ENCODE results near the gene PCDH19. TPM values are rescaled to one million over a fixed set of nuclear protein-coding genes. Genes with fewer than 3 reads are reported as not detected.
"Not testable (repeated sequence)": the region's sequence is repeated elsewhere in the genome, so short reads cannot be mapped to it uniquely, and the experiment has no call there.

The PCDH19 gene, protein sequence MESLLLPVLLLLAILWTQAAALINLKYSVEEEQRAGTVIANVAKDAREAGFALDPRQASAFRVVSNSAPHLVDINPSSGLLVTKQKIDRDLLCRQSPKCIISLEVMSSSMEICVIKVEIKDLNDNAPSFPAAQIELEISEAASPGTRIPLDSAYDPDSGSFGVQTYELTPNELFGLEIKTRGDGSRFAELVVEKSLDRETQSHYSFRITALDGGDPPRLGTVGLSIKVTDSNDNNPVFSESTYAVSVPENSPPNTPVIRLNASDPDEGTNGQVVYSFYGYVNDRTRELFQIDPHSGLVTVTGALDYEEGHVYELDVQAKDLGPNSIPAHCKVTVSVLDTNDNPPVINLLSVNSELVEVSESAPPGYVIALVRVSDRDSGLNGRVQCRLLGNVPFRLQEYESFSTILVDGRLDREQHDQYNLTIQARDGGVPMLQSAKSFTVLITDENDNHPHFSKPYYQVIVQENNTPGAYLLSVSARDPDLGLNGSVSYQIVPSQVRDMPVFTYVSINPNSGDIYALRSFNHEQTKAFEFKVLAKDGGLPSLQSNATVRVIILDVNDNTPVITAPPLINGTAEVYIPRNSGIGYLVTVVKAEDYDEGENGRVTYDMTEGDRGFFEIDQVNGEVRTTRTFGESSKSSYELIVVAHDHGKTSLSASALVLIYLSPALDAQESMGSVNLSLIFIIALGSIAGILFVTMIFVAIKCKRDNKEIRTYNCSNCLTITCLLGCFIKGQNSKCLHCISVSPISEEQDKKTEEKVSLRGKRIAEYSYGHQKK (N-terminal part only)
- total RNA-seq, result 0.22 and 0.52 TPM in 2 replicates

DNA sequence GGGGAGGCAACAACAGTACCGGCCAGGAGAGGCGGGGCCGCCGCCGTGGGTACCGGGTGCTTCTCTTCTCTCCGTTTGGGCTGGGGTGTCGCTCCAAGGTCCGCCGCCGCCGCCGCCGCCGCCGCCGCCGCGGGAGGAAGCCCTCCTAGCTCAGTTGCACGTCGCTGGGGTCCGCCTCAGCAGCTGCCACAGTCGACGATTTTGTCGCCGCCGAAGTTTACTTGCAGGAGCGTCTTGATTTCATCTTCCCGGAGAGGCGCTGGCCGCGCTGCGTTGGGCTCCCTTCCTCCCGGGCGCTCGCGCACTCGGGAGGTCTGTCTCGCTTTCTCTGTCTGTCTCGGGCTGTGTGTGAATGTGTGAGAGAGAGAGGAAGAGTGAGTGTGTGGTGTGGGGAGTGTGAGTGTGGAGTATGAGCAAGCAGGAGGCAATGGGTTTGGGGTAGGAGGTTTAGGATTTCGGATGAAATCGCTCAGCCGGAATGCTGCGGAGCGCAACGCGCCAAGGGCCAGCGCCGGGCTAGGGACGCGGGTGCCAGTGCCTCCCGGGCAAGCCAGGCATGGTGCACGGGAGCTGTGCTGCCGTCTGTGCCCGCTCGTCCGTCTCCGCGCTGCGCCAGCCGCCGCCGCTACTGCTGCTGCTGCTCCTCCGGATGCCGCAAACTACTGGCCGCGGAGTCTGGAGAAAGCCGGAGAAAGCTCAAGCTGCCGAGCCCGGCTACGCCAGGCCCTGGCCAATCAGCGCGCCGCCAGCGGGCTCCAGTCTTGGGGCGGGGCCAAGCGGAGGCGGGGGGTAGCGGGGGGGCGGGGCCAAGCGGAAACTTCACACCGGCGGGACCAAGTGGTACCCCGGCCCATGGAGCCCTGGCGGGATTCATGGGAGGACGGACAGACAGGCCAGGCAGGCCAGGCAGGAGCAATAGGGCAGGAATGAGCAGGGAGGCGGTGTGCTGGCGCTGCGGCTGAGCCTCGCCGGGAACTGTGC lies at the start of gene PCDH19:
TSS of gene PCDH19 (minus strand) at position 664 of the 981 bp plus-strand sequence. CDS start 1,676 bp downstream, outside the sequence.
- TF ChIP-seq, protein P1, sequence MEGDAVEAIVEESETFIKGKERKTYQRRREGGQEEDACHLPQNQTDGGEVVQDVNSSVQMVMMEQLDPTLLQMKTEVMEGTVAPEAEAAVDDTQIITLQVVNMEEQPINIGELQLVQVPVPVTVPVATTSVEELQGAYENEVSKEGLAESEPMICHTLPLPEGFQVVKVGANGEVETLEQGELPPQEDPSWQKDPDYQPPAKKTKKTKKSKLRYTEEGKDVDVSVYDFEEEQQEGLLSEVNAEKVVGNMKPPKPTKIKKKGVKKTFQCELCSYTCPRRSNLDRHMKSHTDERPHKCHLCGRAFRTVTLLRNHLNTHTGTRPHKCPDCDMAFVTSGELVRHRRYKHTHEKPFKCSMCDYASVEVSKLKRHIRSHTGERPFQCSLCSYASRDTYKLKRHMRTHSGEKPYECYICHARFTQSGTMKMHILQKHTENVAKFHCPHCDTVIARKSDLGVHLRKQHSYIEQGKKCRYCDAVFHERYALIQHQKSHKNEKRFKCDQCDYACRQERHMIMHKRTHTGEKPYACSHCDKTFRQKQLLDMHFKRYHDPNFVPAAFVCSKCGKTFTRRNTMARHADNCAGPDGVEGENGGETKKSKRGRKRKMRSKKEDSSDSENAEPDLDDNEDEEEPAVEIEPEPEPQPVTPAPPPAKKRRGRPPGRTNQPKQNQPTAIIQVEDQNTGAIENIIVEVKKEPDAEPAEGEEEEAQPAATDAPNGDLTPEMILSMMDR (conservative IDR thresholded peaks at IDR 0.05; ENCODE audit: low read depth, low read length), result no peak
- peak within 1 kb of the TSS; percentile 42 for H3K4me3 ChIP-seq (ENCODE audit: low read depth, low read length)
- no peak for DNase-seq (ENCODE audit: low read depth)

DNA sequence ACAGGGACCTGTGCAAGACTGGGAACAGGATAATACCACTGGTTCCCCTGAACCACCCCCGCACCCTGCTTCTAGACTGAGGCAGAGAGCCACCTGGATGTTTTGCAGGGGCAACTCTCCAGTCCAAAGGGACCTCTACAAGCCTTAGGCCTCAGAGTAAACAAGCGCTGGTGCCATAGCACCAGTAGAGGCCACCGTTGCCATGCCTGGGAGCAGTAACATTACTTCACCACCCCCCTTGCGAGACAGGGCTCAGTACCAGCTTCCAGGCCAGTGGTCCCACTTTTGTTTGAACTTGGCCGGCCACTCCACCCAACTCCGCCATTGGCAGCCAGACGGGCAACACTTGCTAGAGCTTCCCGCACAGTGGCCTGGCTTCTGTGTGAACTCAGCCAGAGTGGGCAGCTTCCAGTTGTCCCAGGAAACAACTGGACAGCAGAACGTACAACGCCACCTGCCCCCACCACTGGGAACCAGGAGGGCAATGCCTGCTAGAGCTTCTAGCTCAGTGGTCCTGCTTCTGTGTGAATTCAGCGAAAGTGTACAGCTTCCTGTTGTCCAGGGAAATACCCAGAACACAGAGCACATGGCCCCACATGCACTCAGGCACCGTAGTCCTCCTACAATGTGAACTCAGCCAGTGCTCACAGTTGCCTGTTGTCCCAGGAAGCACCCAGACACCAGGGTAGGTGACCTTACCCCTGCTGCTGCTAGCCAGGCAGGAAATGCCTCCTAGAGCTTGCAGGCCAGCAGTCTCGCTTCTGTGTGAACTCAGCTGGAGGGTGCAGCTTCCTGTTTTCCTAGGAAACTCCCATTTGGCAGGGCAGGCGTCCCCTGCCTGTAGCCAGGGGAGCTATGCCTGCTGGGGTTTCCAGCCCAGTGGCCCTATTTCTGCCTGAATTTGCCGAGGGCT lies 39.9 kb upstream of the PCDH19 start:
- TF ChIP-seq, protein P1 (conservative IDR thresholded peaks at IDR 0.05; ENCODE audit: low read depth, low read length), result no peak
- DNase-seq (ENCODE audit: low read depth), result no peak
- no peak overlapping the region for H3K4me3 ChIP-seq (ENCODE audit: low read depth, low read length)

DNA sequence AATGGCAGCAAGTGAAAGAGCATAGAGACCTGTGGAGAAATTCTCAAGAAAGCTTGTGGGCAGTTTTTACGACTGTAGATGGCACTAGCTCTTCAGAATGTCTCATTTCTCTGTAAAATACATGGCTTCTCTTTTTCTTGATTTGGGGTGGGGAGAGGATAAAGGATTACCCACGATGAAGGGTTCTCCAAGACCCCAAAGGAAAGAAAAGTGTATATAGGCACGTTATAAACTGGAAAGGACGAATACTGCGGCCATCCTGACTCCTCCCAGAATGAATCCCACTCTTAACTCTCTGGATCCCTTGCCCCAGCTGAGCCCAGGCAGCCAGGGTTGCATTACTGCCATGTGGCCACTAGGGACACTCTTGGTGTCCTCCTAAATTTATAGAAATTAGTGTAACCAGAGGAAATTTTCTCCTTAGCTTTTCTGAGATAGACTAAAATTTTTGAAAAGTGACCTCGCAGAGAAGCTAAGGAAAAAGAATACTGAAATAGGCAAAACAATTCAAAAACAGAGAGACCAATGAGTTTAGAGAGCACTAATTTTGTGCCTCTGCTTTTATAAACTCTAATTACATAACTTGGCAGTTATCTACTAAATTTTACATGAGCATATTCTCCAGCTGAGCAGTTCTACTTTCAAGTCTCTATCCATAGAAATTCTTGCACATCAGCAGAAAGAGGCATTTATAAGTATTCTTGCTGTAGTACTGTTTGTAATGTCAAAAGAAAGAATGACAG lies 37.8 kb upstream of the PCDH19 start:
- peak overlapping the region; percentile 12 for H3K4me3 ChIP-seq (ENCODE audit: low read depth, low read length)
- TF ChIP-seq, protein P1 (conservative IDR thresholded peaks at IDR 0.05; ENCODE audit: low read depth, low read length), result peak; percentile 69
- no peak for DNase-seq (ENCODE audit: low read depth)

DNA sequence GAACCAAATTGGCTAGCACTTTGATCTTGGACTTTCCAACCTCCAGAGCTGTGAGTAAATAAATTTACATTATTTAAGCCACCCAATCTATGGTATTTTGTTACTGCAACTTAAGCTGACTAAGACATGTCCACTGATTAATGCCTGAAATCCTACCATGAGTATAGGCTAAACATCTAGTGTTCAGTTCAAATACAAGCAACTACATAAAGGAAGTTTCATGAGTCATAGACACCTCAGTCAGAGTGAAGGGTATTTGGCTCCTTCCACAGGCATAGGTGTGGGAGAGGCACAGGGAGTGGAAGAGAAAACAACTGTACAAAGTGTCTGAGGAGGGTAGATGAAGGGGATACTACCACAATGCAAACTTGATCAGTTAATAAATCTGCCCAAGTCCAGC lies 35.5 kb upstream of the PCDH19 start:
- TF ChIP-seq, protein P1 (conservative IDR thresholded peaks at IDR 0.05; ENCODE audit: low read depth, low read length), result no peak
- H3K4me3 ChIP-seq (ENCODE audit: low read depth, low read length), result no peak overlapping the region
- DNase-seq (ENCODE audit: low read depth), result no peak

DNA sequence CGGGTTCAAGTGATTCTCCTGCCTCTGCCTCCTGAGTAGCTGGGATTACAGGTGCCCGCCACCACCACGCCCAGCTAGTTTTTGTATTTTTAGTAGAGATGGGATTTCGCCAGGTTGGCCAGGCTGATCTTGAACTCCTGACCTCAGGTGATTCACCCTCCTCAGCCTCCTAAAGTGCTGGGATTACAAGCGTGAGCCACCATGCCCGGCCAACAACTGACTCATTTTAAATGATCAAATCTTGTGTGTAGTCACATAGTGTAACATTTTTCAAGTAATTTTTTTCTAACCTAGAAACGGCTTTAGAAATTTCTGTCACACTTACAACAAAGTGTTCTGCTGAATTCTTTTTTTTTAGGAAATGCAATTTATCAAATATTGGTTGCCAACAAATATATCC lies 31.2 kb upstream of the PCDH19 start:
- H3K4me3 ChIP-seq (ENCODE audit: low read depth, low read length); DNase-seq (ENCODE audit: low read depth): not testable (repeated sequence)

DNA sequence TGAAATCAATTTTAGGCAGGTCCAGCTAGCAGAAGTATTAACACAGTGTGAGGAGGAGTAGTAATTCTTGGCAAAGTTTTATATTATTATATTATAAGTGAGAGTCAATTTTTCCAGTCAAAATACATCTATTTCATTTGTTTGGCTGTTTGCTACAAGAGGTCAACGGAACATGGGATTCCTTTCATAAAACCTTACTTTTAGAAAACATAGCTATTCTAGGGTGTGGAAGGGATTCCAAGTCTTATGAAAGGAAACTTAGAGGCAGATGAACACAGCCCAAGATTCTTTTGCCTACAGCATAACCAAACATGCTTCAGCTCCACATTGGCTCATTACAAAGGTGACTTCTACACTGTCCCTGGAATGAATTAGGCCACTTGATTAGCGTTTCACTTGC lies 29.9 kb upstream of the PCDH19 start:
- DNase-seq (ENCODE audit: low read depth), result no peak
- TF ChIP-seq, protein P1 (conservative IDR thresholded peaks at IDR 0.05; ENCODE audit: low read depth, low read length), result no peak
- H3K4me3 ChIP-seq (ENCODE audit: low read depth, low read length), result no peak overlapping the region

Data from epithelial cell of proximal tubule (primary cell).